Measurements from ENCODE around the gene SRM.

Gene SRM

GRCh38 chr1:11058595-11059154, 1.1 kb downstream of the SRM start:
- Histone ChIP-seq H3K27ac (no peak overlapping the region), H2AFZ (peak overlapping the region; percentile 87), H3K79me2 (no peaks in the 10 kb centered on the region), H3K9me3 (ENCODE audit: control insufficient read depth, low read length) (no peaks in the 10 kb centered on the region), H3K4me2 (ENCODE audit: low read length) (peak overlapping the region; percentile 92), H3K4me1 (no peaks in the 10 kb centered on the region), H3K9ac (no peak overlapping the region), H3K27me3 (ENCODE audit: control insufficient read depth, insufficient read depth, low read length) (no peaks in the 10 kb centered on the region), H3K4me3 (ENCODE audit: low read depth, low read length) (peak overlapping the region; percentile 58), H3K36me3 (ENCODE audit: control insufficient read depth, insufficient read depth, low read length) (no peaks in the 10 kb centered on the region)
- TF ChIP-seq CTCF (IDR thresholded peaks at IDR 0.05) = no peak

- H2AFZ ChIP-seq = no peak overlapping the region
- no peaks in the 10 kb centered on the region for H3K4me1 ChIP-seq
- H3K36me3 ChIP-seq (ENCODE audit: control insufficient read depth, insufficient read depth, low read length) = no peaks in the 10 kb centered on the region
- H3K27ac ChIP-seq = no peak overlapping the region
- no peak for TF ChIP-seq CTCF (IDR thresholded peaks at IDR 0.05)
- no peaks in the 10 kb centered on the region for H3K79me2 ChIP-seq
- no peak overlapping the region for H3K4me3 ChIP-seq (ENCODE audit: low read depth, low read length)
- H3K9ac ChIP-seq = no peak overlapping the region
- no peak overlapping the region for H3K4me2 ChIP-seq (ENCODE audit: low read length)
- H3K9me3 ChIP-seq (ENCODE audit: control insufficient read depth, low read length) = no peaks in the 10 kb centered on the region
- H3K27me3 ChIP-seq (ENCODE audit: control insufficient read depth, insufficient read depth, low read length) = no peaks in the 10 kb centered on the region
Observed at GRCh38 chr1:11058026-11058425, 1.8 kb downstream of the SRM start.

DNA sequence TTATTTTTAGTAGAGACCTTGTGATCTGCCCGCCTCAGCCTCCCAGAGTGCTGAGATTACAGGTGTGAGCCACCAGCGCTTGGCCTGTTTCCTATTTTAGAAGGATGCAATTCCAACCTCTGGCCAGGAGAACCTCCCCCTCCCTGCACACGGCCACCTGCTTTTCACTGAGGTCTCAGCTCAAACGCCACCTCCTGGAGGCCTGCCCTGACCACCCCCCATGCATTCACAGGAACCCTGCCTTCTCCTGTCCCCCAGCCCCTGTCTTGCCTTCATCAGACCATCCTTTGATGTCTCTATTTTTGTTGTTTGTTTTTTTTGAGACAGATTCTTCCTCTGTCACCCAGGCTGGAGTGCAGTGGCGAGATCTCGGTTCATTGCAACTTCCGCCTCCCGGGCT, 2.3 kb downstream of the SRM start:
- H3K4me3 ChIP-seq (ENCODE audit: low read depth, low read length) = no peak overlapping the region
- H3K27me3 ChIP-seq (ENCODE audit: control insufficient read depth, insufficient read depth, low read length) = no peaks in the 10 kb centered on the region
- H3K9me3 ChIP-seq (ENCODE audit: control insufficient read depth, low read length) = no peaks in the 10 kb centered on the region
- H3K79me2 ChIP-seq = no peaks in the 10 kb centered on the region
- no peak overlapping the region for H3K9ac ChIP-seq
- no peaks in the 10 kb centered on the region for H3K36me3 ChIP-seq (ENCODE audit: control insufficient read depth, insufficient read depth, low read length)
- no peak overlapping the region for H3K4me2 ChIP-seq (ENCODE audit: low read length)
- no peak overlapping the region for H3K27ac ChIP-seq
- no peaks in the 10 kb centered on the region for H3K4me1 ChIP-seq
- no peak for TF ChIP-seq CTCF (IDR thresholded peaks at IDR 0.05)
- no peak overlapping the region for H2AFZ ChIP-seq

GRCh38 chr1:11056504-11056903, 3.3 kb downstream of the SRM start:
- Histone ChIP-seq H3K79me2 (no peaks in the 10 kb centered on the region), H3K9me3 (ENCODE audit: control insufficient read depth, low read length) (no peaks in the 10 kb centered on the region), H3K27ac (no peak overlapping the region)

More at GRCh38 chr1:11056504-11056903, 3.3 kb downstream of the SRM start:
- H3K4me1 ChIP-seq = no peaks in the 10 kb centered on the region
- H3K27me3 ChIP-seq (ENCODE audit: control insufficient read depth, insufficient read depth, low read length) = no peaks in the 10 kb centered on the region
- no peaks in the 10 kb centered on the region for H3K36me3 ChIP-seq (ENCODE audit: control insufficient read depth, insufficient read depth, low read length)
- H2AFZ ChIP-seq = no peak overlapping the region
- H3K9ac ChIP-seq = no peak overlapping the region
- no peak overlapping the region for H3K4me3 ChIP-seq (ENCODE audit: low read depth, low read length)
- no peak overlapping the region for H3K4me2 ChIP-seq (ENCODE audit: low read length)
- no peak for TF ChIP-seq CTCF (IDR thresholded peaks at IDR 0.05)

All from parathyroid adenoma (tissue), 2 donors.